DND-41 (cell line): Measurements from ENCODE around the gene UBTD1.
"Not testable (repeated sequence)": the region's sequence is repeated elsewhere in the genome, so short reads cannot be mapped to it uniquely, and the experiment has no call there.

Experiments
- ATAC-seq: fragments of 200-7000 bp; cut with Tn5 transposase; 3 replicates; pipeline ENCODE4 v1.9.1; 2021; ENCODE audit warnings: low read depth; ENCODE audit not compliant: insufficient read depth
- DNase-seq: peaks from one replicate; pipeline ENCODE4 v3.0.0-alpha.2; 2020
- H2AFZ ChIP-seq: 2 replicates; pipeline ENCODE4 v1.6.0; 2012; ENCODE audit warnings: low read depth, low read length
- H3K27ac ChIP-seq: 2 replicates; pipeline ENCODE4 v1.5.1; 2012; ENCODE audit warnings: low read length, inconsistent platforms
- H3K27me3 ChIP-seq: fragments of 200-600 bp; sonication (generic); 2 replicates; pipeline ENCODE4 v1.6.0; 2012; ENCODE audit warnings: low read length, mild to moderate bottlenecking, inconsistent platforms; ENCODE audit not compliant: insufficient read depth, poor library complexity
- H3K36me3 ChIP-seq: 2 replicates; pipeline ENCODE4 v1.5.1; 2012; ENCODE audit warnings: low read length, inconsistent platforms; ENCODE audit not compliant: insufficient read depth
- H3K4me1 ChIP-seq: 2 replicates; pipeline ENCODE4 v1.5.1; 2012; ENCODE audit warnings: mild to moderate bottlenecking, low read length; ENCODE audit not compliant: insufficient read depth
- H3K4me2 ChIP-seq: 2 replicates; pipeline ENCODE4 v1.6.0; 2012; ENCODE audit warnings: mild to moderate bottlenecking, moderate library complexity, low read length, inconsistent platforms; ENCODE audit not compliant: insufficient read depth
- H3K4me3 ChIP-seq, 2 experiments: fragments of 200-600 bp in 1 of 2; shearing (Covaris generic) in 1 of 2; 2 replicates each; pipeline ENCODE4 v1.5.1; 2012 to 2016; ENCODE audit warnings: inconsistent platforms in 2 of 2, low read length in 2 of 2, mild to moderate bottlenecking in 2 of 2, low read depth in 1 of 2, moderate library complexity in 1 of 2
- H3K79me2 ChIP-seq: 2 replicates; pipeline ENCODE4 v1.6.0; 2012; ENCODE audit warnings: low read length, inconsistent platforms; ENCODE audit not compliant: insufficient read depth
- H3K9ac ChIP-seq: 2 replicates; pipeline ENCODE4 v1.6.0; 2012; ENCODE audit warnings: low read depth, mild to moderate bottlenecking, inconsistent platforms, low read length, moderate library complexity
- H3K9me3 ChIP-seq: 2 replicates; pipeline ENCODE4 v1.5.1; 2012; ENCODE audit warnings: low read length, moderate library complexity, mild to moderate bottlenecking, inconsistent platforms; ENCODE audit not compliant: insufficient read depth, severe bottlenecking
- H4K20me1 ChIP-seq: 2 replicates; pipeline ENCODE4 v1.6.0; 2012; ENCODE audit warnings: low read length; ENCODE audit not compliant: insufficient read depth
- EZH2 ChIP-seq: IDR thresholded peaks from 3 replicates; pipeline ENCODE4 v1.6.1; 2012; ENCODE audit warnings: borderline replicate concordance, low read depth, mild to moderate bottlenecking, moderate library complexity, low read length, inconsistent platforms; ENCODE audit not compliant: severe bottlenecking
- TF ChIP-seq, protein P1 (sequence below): IDR thresholded peaks from 2 replicates; pipeline ENCODE4 v1.5.1; 2012; ENCODE audit warnings: borderline replicate concordance, low read length, moderate library complexity, mild to moderate bottlenecking; ENCODE audit not compliant: poor library complexity, severe bottlenecking; ENCODE audit errors: extremely low read depth

The UBTD1 gene

DNA sequence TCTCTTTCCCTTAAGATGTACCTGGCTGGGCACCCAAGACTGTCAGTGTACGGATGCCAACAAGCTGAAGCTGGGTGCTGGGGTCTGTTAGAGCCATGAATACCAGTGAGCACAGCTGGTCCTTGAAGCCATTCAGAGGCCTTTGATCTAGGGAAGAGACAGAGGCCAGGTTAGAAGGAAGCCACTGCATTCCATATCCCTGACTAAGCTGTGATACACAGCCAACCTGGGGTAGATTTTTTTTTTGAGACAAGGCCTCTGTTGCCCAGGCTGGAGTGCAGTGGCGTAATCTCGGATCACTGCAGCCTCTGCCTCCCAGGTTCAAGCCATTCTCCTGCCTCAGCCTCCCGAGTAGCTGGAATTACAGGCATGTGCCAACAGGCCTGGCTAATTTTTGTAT is 32.0 kb upstream of the UBTD1 start:
- Histone ChIP-seq H3K4me2 (no peak overlapping the region), H3K4me1 (no peaks in the 10 kb centered on the region), H4K20me1 (peaks cover 7% of the 10 kb centered on the region; the same call in 1 of the 2 replicates), H3K9ac (no peak overlapping the region), H2AFZ (no peak overlapping the region), H3K36me3 (peaks cover 92% of the 10 kb centered on the region), H3K9me3 (no peaks in the 10 kb centered on the region), H3K4me3 (no peak overlapping the region), H3K27me3 (no peaks in the 10 kb centered on the region), H3K27ac (no peak overlapping the region), H3K79me2 (no peaks in the 10 kb centered on the region)
- TF ChIP-seq, protein P1, sequence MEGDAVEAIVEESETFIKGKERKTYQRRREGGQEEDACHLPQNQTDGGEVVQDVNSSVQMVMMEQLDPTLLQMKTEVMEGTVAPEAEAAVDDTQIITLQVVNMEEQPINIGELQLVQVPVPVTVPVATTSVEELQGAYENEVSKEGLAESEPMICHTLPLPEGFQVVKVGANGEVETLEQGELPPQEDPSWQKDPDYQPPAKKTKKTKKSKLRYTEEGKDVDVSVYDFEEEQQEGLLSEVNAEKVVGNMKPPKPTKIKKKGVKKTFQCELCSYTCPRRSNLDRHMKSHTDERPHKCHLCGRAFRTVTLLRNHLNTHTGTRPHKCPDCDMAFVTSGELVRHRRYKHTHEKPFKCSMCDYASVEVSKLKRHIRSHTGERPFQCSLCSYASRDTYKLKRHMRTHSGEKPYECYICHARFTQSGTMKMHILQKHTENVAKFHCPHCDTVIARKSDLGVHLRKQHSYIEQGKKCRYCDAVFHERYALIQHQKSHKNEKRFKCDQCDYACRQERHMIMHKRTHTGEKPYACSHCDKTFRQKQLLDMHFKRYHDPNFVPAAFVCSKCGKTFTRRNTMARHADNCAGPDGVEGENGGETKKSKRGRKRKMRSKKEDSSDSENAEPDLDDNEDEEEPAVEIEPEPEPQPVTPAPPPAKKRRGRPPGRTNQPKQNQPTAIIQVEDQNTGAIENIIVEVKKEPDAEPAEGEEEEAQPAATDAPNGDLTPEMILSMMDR: no peak
- TF ChIP-seq EZH2: no peak
- DNase-seq (no peak), ATAC-seq (no peak)

DNA sequence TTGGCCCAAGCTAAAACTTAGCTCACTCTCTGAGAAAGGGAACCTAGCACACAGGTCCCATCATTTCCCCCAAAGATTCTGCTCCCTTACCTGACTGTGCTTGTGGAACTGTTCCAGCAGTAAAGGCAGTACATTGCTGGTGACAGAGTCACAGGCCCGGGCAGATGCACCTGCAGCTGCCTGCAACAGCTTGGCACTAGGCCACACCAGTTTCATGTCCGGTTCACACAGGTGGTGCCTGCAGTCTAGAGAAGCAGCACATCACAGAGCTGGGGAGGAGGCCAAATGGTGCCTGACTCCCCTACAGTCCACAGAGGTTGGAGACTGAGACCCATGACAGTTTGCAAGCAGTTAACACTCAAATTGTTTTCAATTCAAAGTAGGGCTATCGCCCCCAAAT is 30.6 kb upstream of the UBTD1 start:
- Histone ChIP-seq H4K20me1 (peaks cover 7% of the 10 kb centered on the region; the same call in 1 of the 2 replicates), H2AFZ (no peak overlapping the region), H3K27me3 (no peaks in the 10 kb centered on the region), H3K4me1 (no peaks in the 10 kb centered on the region), H3K36me3 (peaks cover 92% of the 10 kb centered on the region), H3K27ac (no peak overlapping the region), H3K79me2 (no peaks in the 10 kb centered on the region), H3K9me3 (no peaks in the 10 kb centered on the region), H3K4me2 (no peak overlapping the region), H3K9ac (no peak overlapping the region), H3K4me3 (no peak overlapping the region)
- no peak for DNase-seq
- no peak; the same call in 2 of the 3 replicates for ATAC-seq
- TF ChIP-seq, protein P1: no peak
- no peak for TF ChIP-seq EZH2

DNA sequence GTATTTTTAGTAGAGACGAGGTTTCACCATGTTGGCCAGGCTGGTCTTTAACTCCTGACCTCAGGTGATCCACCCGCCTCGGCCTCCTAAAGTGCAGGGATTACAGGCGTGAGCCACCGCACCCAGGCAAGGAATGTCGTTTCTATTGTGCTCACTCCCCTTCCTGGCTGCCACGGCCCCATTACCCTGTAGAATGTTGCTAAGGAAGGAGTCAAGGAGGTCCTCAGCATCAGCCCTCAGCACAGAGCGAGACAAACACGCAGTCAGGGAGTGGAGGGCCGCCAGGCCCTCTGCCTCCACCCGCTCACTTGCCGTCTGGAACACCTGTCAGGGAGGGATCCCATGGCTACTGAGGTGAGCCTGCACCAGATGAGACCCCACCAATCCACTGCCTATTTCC is 29.9 kb upstream of the UBTD1 start:
- not testable (repeated sequence) for H2AFZ ChIP-seq, H3K4me2 ChIP-seq, H3K79me2 ChIP-seq, H3K4me1 ChIP-seq, H4K20me1 ChIP-seq, H3K9me3 ChIP-seq, H3K9ac ChIP-seq, H3K27ac ChIP-seq, H3K4me3 ChIP-seq, DNase-seq, H3K27me3 ChIP-seq, ATAC-seq
- peaks cover 92% of the 10 kb centered on the region for H3K36me3 ChIP-seq

DNA sequence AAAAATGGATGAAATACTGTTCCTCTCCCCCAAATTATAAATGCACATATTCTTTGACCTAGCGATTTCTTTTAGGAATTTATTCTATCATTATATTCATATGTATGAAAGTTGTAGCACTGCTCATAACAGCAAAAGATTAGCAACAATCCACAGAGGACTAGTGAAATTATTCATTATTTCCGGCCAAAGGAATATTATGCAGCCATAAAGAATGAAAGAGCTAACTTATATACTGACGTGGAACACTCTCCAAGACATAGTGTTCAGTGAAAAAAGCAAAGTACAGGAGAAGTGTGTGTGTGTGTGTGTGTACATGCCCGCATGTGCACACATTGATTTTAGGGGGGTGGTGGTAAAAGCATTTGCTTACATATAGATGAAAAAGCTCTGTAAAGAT is 23.8 kb upstream of the UBTD1 start:
- Histone ChIP-seq H3K36me3 (peaks cover 96% of the 10 kb centered on the region), H4K20me1 (no peaks in the 10 kb centered on the region), H3K4me3 (no peak overlapping the region), H3K27ac (no peak overlapping the region), H3K79me2 (no peaks in the 10 kb centered on the region), H3K27me3 (no peaks in the 10 kb centered on the region), H3K9me3 (no peaks in the 10 kb centered on the region), H3K9ac (no peak overlapping the region), H2AFZ (no peak overlapping the region), H3K4me2 (no peak overlapping the region), H3K4me1 (no peaks in the 10 kb centered on the region)
- TF ChIP-seq, protein P1: no peak
- no peak for TF ChIP-seq EZH2
- no peak for ATAC-seq
- DNase-seq: no peak
